H1 (cell line): ENCODE measurements around the gene SRI. TPM values are rescaled to one million over a fixed set of nuclear protein-coding genes. Genes with fewer than 3 reads are reported as not detected.
A peak's percentile ranks its signal among the peaks of the same experiment; 100 is the strongest.

Experiments
- ASH2L ChIP-seq: fragments of 200-600, 300-600 bp; sonication (generic); IDR thresholded peaks from one replicate; pipeline ENCODE4 v1.7.1; 2017; ENCODE audit warnings: low read length
- BACH1 ChIP-seq: IDR thresholded peaks from 2 replicates; pipeline ENCODE4 v1.6.1; 2012; ENCODE audit warnings: low read length, improper control_type of control experiment
- BRCA1 ChIP-seq: IDR thresholded peaks from 2 replicates; pipeline ENCODE4 v1.6.1; 2012; ENCODE audit warnings: low read depth, low read length, improper control_type of control experiment
- CHD2 ChIP-seq: IDR thresholded peaks from 2 replicates; pipeline ENCODE4 v1.6.1; 2012; ENCODE audit warnings: low read length, improper control_type of control experiment
- CREB1 ChIP-seq: IDR thresholded peaks from 2 replicates; pipeline ENCODE4 v1.6.1; 2012; ENCODE audit warnings: inconsistent platforms
- EGR1 ChIP-seq: IDR thresholded peaks from 2 replicates; pipeline ENCODE4 v1.6.1; 2011; ENCODE audit warnings: low read depth, low read length, borderline replicate concordance
- GABPA ChIP-seq: IDR thresholded peaks from 2 replicates; pipeline ENCODE4 v1.6.1; 2011; ENCODE audit warnings: mild to moderate bottlenecking, low read length, moderate library complexity, borderline replicate concordance; ENCODE audit not compliant: insufficient read depth
- GTF2F1 ChIP-seq: IDR thresholded peaks from 2 replicates; pipeline ENCODE4 v1.6.1; 2012; ENCODE audit warnings: low read depth, low read length, improper control_type of control experiment, borderline replicate concordance
- HDAC6 ChIP-seq: IDR thresholded peaks from one replicate; pipeline ENCODE4 v1.7.1; 2012; ENCODE audit warnings: low read depth, mild to moderate bottlenecking, inconsistent platforms, low read length, moderate library complexity
- JUND ChIP-seq: IDR thresholded peaks from 2 replicates; pipeline ENCODE4 v1.6.1; 2011; ENCODE audit warnings: mild to moderate bottlenecking, improper control_type of control experiment, low read length
- MAFK ChIP-seq: IDR thresholded peaks from 2 replicates; pipeline ENCODE4 v1.6.1; 2012; ENCODE audit warnings: low read depth, mild to moderate bottlenecking, improper control_type of control experiment, low read length
- PHF8 ChIP-seq: fragments of 200-600 bp; sonication (generic); conservative IDR thresholded peaks from 2 replicates; pipeline ENCODE4 v1.7.1; 2012; ENCODE audit warnings: low read depth, mild to moderate bottlenecking, inconsistent platforms, low read length, moderate library complexity
- POLR2A ChIP-seq, 2 experiments: IDR thresholded peaks; 1 replicate in 1 of 2; 2 replicates in 1 of 2; pipeline ENCODE4 v1.6.1; 2011; ENCODE audit warnings: low read depth in 2 of 2, low read length in 2 of 2, mild to moderate bottlenecking in 2 of 2; ENCODE audit errors: control extremely low read depth in 1 of 2
- RAD21 ChIP-seq, 2 experiments: IDR thresholded peaks in 1 of 2; conservative IDR thresholded peaks in 1 of 2; 2 replicates each; pipeline ENCODE4 v1.6.1; 2011; ENCODE audit warnings: low read depth in 2 of 2, low read length in 2 of 2, improper control_type of control experiment in 1 of 2, inconsistent platforms in 1 of 2, mild to moderate bottlenecking in 1 of 2, moderate library complexity in 1 of 2
- RNF2 ChIP-seq: fragments of 200-900, 300-1000 bp; sonication (generic); IDR thresholded peaks from 2 replicates; pipeline ENCODE4 v1.7.1; 2016; ENCODE audit warnings: borderline replicate concordance, low read depth, mild to moderate bottlenecking, antibody characterized with exemption, low read length; ENCODE audit not compliant: poor library complexity, severe bottlenecking; ENCODE audit errors: missing control alignments
- SAP30 ChIP-seq: fragments of 300-600 bp; sonication (generic); IDR thresholded peaks from 2 replicates; pipeline ENCODE4 v1.7.1; 2012; ENCODE audit warnings: low read length, moderate library complexity, mild to moderate bottlenecking, inconsistent platforms; ENCODE audit not compliant: insufficient read depth, insufficient replicate concordance
- SIRT6 ChIP-seq: IDR thresholded peaks from one replicate; pipeline ENCODE4 v1.7.1; 2012; ENCODE audit warnings: low read length, inconsistent platforms
- SIX5 ChIP-seq: IDR thresholded peaks from 2 replicates; pipeline ENCODE4 v1.6.1; 2011; ENCODE audit warnings: mild to moderate bottlenecking, low read depth, low read length
- SP1 ChIP-seq: IDR thresholded peaks from 2 replicates; pipeline ENCODE4 v1.6.1; 2011; ENCODE audit warnings: low read depth, low read length
- SP4 ChIP-seq: IDR thresholded peaks from 2 replicates; pipeline ENCODE4 v1.6.1; 2012; ENCODE audit warnings: low read length, inconsistent platforms
- SRF ChIP-seq: IDR thresholded peaks from 2 replicates; pipeline ENCODE4 v1.6.1; 2011; ENCODE audit warnings: mild to moderate bottlenecking, low read depth, low read length, moderate library complexity
- TAF7 ChIP-seq: optimal IDR thresholded peaks from 2 replicates; pipeline ENCODE3; 2011; ENCODE audit warnings: low read depth, mild to moderate bottlenecking, inconsistent platforms, low read length, moderate library complexity, borderline replicate concordance
- TCF12 ChIP-seq: IDR thresholded peaks from 2 replicates; pipeline ENCODE4 v1.6.1; 2011; ENCODE audit warnings: low read depth, mild to moderate bottlenecking, low read length
- ZNF274 ChIP-seq: IDR thresholded peaks from 2 replicates; pipeline ENCODE4 v1.7.0; 2012; ENCODE audit warnings: low read length, borderline replicate concordance; ENCODE audit errors: extremely low read depth
- polyA plus RNA-seq, 7 experiments: library from polyadenylated mRNA; depleted of rRNA in 3 of 7; stranded (reverse) in 5 of 7; unstranded in 2 of 7; fragments of >200 nt in 5 of 7; fragments of 200-250 nt in 2 of 7; gene quantifications; 1 replicate in 5 of 7; 2 replicates in 1 of 7; 4 replicates in 1 of 7; pipeline versions ENCODE4 v1.2.1 to v1.2.3, GENCODE V29; 2011 to 2013; ENCODE audit warnings: missing spikeins in 2 of 7, mixed read lengths in 2 of 7
- total RNA-seq: library from RNA; stranded (reverse); fragmentation: NEBNext Ultra II Directional; extraction: Animal tissue kit (Norgen Biotek cat#: 25700); gene quantifications from 2 replicates; pipeline ENCODE4 v1.2.1, GENCODE V29; 2021

The SRI gene
- total and polyA plus RNA-seq, 2 of the 8 experiments (the other 6 are each of a cell fraction or from before 2014, with no cell fraction given): 118 to 170 TPM

DNA sequence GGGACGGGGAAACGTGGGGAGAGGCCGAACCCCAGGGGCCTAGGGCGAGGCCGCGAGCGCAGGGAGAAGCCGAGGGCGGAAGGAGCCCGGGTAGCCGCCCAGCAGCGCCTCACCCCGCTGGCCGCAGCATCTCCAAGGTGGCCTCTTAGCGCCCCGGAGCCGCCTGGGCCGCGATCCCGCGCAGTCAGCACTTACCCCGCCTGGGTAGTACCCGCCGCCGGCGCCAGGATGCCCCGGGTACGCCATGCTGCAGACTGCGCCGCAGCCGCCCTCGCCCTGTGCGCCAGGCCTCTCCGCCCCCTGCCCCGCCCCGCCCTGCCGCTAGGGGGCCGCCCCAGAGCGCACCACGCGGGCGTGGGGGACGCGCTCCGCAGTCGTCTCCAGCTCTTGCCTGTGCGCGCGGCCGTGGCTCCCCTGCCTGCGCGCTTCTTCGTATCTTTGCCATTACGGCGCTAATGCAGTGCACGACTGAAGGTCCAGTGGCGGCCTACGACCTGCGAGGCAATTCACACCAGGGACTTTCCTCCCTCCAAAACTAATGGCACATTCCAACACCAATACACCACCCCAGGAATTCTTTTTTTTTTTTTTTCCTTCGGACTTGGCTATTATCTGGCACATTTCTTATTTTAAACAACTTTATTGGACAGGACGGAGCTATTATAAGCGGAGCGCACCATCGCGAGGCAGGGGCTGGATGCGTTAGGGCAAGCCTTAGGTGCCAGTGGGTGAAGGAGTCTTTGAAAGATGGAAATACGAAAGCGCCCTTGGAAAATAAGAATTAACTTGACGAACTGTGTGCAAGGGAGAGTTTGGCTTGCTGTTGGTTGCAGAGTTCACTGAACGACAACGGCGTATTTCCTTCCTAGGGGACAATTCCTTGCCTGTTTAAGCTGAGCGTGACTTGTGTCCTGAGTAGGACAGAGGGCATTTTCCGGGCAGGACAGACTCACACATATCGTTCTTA is at the start of gene SRI (continued):
- TF ChIP-seq PHF8 (peak; percentile 70), HDAC6 (no peak), EGR1 (peak; percentile 49; the same call in 1 of the 2 replicates), TAF7 (peak; percentile 26), ASH2L (no peak), GTF2F1 (no peak), CHD2 (no peak), SRF (no peak), TCF12 (no peak), SIX5 (no peak), JUND (peak; percentile 94), SIRT6 (no peak), MAFK (peak; percentile 74; the same call in 1 of the 2 replicates), GABPA (no peak), CREB1 (0 out of 2 replicates have a peak, but pooled peaks have one; percentile 38), BACH1 (no peak; the same call in 1 of the 2 replicates), SP1 (no peak), RAD21 (IDR thresholded peaks at IDR 0.05 in 1 of 2, conservative IDR thresholded peaks at IDR 0.05 in 1 of 2; ENCODE audit: low read depth in 2 of 2, low read length in 2 of 2) (0 out of 4 replicates have a peak, but pooled peaks of 1 of the 2 experiments have one; percentile 17), SP4 (no peak), ZNF274 (no peak), BRCA1 (no peak), SAP30 (no peak), POLR2A (IDR thresholded peaks at IDR 0.05; ENCODE audit: control extremely low read depth in 1 of 2, low read depth in 2 of 2, low read length in 2 of 2) (peak in 1 of 2 experiments; percentile 44; a peak in 1 of 3 replicates), RNF2 (no peak)
